GM21737 (cell line): ENCODE measurements around the gene HEXIM1.

ENCODE experiments used
- ATAC-seq: cut with Tn5 transposase; IDR thresholded peaks from one replicate; pipeline ENCODE4 v1.9.1; 2021; ENCODE audit warnings: mild to moderate bottlenecking, moderate library complexity; ENCODE audit not compliant: unreplicated experiment

HEXIM1 gene

GRCh38 chr17:45170931-45171337 lies 22.7 kb downstream of the HEXIM1 start:
- no peak for ATAC-seq

GRCh38 chr17:45171338-45172231 lies 23.3 kb downstream of the HEXIM1 start:
- ATAC-seq, result no peak

GRCh38 chr17:45172232-45172540 lies 23.9 kb downstream of the HEXIM1 start:
- ATAC-seq, result no peak

GRCh38 chr17:45172541-45173286 lies 24.4 kb downstream of the HEXIM1 start:
- ATAC-seq, result no peak

GRCh38 chr17:45175759-45176115 lies 27.5 kb downstream of the HEXIM1 start:
- ATAC-seq, result no peak

GRCh38 chr17:45177563-45177962 lies 29.3 kb downstream of the HEXIM1 start:
- no peak for ATAC-seq

- no peak for ATAC-seq
These were observed 35.9 kb downstream of the HEXIM1 start for GRCh38 chr17:45184144-45184543.

- no peak for ATAC-seq
These were observed 38.6 kb downstream of the HEXIM1 start for GRCh38 chr17:45186801-45187354.

GRCh38 chr17:45189009-45189408 lies 40.7 kb downstream of the HEXIM1 start:
- ATAC-seq, result no peak

- ATAC-seq, result no peak
These were observed 42.4 kb downstream of the HEXIM1 start for GRCh38 chr17:45190503-45191255.

- ATAC-seq, result no peak
These were observed 47.1 kb downstream of the HEXIM1 start for GRCh38 chr17:45195424-45195823.

GRCh38 chr17:45197108-45197507 lies 48.8 kb downstream of the HEXIM1 start:
- no peak for ATAC-seq

GRCh38 chr17:45197555-45198334 lies 49.5 kb downstream of the HEXIM1 start:
- ATAC-seq, result peak; percentile 91

- no peak for ATAC-seq
These were observed 52.4 kb downstream of the HEXIM1 start for GRCh38 chr17:45200701-45201100.

- ATAC-seq, result no peak
These were observed 53.2 kb downstream of the HEXIM1 start for GRCh38 chr17:45201457-45201856.
